Measurements from ENCODE around the gene NFE2.
"Not testable (repeated sequence)": the region's sequence is repeated elsewhere in the genome, so short reads cannot be mapped to it uniquely, and the experiment has no call there.

NFE2 gene

GRCh38 chr12:54300732-54301427 is at the start of gene NFE2:
TSS of gene NFE2 (minus strand) at chr12:54301015. CDS start at chr12:54295248, 5,767 bp downstream.
- peak; percentile 44 for DNase-seq

- DNase-seq, result no peak
These were observed 48.9 kb upstream of the NFE2 start for GRCh38 chr12:54349679-54350078.

GRCh38 chr12:54349036-54349435 is 48.2 kb upstream of the NFE2 start:
- DNase-seq, result no peak

- DNase-seq, result no peak
These were observed 40.8 kb upstream of the NFE2 start for GRCh38 chr12:54341378-54342300.

DNA sequence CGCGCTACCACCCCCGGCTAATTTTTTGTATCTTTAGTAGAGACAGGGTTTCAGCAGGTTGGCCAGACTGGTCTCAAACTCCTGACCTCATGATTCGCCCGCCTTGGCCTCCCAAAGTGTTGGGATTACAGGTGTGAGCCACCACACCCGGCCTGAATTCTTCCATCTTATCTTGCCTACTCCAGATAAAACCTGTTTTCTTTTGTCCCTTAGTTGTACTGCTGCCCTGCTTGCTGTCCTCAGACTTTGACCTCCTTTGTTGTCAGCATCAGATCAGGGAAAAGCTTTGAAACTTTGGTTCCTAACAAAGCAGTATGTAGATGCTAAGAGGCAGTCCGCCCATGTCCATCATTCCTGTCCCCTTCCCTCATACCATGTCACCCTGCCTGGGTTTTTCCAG is 40.0 kb upstream of the NFE2 start:
- no peak for DNase-seq

DNA sequence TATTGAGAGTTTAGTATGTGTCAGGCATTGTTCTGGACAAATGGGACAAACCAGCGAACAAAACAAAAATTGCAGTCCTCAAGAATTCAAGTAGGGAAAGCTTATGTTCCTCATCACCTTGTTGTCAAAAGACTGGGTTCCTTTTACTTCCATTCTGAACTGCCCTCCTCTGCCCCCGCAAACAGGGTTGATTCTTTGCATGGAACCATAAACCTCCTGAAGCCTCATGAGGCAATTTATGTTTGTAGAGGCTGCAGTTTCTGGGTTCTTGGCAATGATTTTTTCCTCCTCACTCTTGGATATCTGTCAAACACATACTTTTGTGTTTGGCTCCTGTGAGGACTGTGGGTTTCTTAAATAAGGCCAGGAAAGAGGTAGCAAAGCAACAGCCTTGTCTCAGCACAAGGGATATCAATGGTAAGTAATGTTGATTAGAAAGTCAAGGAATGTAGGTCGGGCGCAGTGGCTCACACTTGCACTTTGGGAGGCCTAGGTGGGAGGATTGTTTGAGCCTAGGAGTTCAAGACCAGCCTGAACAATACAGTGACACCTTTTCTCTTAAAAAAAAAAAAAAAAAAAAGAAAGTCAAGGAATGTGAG is 38.0 kb upstream of the NFE2 start:
- DNase-seq, result no peak

GRCh38 chr12:54337854-54338650 is 37.2 kb upstream of the NFE2 start:
- DNase-seq, result no peak

DNA sequence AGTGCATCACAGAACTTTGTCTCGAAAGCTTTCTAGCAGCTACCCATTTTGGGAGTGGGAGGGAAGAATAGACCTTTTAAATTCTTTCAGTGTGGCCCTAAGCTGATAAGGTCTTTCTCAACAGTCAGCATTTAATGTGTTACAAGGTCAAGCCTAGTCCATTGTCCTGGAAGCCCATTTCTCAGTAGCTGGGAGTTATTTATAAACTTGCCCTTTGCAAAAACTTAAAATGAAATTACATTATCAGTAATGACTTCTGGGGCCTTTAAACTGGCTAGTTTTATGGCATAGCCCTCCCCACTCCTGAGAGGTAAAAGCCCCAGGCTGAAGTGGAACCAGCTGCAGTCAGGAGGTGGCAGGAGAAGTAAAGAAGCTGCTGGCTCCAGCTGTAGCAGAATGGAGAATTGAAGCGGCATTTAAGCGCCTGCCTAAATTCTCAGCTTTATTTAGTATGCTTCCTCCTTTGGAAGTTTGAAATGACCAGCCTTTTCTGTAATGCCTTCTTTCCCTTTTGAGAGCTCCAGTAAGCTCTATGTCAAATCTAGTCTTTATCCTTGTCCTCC is 36.5 kb upstream of the NFE2 start:
- DNase-seq, result no peak

DNA sequence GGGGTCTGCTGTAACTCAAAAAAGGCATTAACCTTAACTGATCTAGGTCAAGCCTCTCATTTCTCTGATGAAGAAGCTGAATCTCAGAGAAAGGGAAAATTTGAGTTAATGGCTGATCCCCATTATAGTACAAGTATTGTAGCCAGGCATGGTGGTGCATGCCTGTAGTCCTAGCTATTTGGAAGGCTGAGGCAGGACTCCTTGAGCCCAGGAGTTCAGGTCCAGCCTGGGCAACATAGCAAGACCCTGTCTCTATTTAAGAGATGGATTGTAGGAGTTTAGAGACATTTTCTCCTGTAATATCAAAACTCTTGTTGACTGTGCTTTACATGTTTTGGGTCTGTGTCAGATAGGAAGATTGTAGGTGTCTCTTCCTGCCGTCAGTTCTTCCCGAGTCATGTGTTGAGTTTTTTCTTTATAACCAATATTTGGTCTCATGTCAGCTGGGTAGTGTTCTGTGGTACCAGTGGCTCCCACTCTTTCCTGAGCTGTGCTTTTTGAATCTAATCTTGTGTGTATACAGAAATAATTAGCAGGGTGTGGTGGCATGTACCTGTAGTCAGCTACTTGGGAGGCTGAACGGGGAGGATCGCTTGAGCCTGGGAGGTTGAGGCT is 32.7 kb upstream of the NFE2 start:
- DNase-seq, result no peak

- no peak for DNase-seq
These were observed 30.6 kb upstream of the NFE2 start for GRCh38 chr12:54331461-54331860.

- no peak for DNase-seq
These were observed 29.6 kb upstream of the NFE2 start for GRCh38 chr12:54330442-54330841.

DNA sequence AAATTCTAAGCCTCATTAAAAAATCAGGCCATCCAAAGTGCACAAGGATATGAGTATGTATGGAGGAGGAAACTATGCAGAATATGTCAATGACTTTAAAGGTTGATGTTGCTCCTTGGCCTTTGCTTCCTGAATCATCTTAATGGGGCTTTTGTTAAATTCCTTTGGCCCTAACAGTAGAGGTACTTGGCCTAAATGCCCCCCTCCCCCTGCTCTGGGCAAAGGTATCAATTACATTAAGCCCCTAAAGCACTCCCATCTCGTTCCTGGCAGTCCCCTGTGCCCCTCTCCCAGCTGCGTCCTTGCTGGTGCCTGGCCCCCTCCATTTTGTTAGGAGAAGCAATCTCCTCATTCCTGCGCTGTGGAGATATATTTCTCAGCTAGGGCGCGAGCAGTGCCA is 28.9 kb upstream of the NFE2 start:
- no peak for DNase-seq

DNA sequence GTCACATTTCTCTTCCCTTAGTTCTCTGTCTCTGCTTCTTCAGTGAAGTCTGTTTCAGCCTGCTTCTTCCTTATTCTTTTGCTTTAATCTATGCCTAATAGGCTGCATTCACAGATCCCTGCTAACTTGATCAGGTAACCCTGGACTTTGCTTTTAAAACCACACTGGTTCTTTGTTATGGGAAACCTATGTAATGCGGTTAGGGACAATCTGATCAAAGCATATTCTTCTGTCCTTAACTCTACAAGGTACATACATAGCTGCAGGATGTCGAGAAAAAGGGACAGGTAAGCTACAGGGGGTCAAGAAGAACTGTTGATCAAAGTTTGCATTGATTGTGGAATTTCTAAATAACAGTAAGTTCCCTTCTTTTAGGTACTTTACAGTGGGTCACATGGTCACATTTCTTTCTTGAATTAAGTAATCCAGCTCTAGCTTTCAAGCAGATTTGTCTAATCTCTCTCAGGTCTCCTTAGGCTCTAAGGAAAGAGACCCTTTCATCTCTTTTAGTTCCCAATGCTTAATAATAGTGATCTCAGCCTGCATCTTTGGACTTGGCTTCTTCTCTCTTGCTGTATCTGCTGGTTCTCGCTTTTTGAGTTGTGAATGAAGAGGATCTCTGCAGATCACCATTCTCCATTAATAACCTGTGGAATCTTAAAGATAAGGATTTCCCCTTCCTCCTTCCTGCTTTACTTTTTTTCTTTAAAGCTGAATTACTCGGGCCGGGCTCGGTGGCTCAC is 28.0 kb upstream of the NFE2 start:
- DNase-seq, result no peak

- not testable (repeated sequence) for DNase-seq
These were observed 24.8 kb upstream of the NFE2 start for GRCh38 chr12:54325442-54326109.

DNA sequence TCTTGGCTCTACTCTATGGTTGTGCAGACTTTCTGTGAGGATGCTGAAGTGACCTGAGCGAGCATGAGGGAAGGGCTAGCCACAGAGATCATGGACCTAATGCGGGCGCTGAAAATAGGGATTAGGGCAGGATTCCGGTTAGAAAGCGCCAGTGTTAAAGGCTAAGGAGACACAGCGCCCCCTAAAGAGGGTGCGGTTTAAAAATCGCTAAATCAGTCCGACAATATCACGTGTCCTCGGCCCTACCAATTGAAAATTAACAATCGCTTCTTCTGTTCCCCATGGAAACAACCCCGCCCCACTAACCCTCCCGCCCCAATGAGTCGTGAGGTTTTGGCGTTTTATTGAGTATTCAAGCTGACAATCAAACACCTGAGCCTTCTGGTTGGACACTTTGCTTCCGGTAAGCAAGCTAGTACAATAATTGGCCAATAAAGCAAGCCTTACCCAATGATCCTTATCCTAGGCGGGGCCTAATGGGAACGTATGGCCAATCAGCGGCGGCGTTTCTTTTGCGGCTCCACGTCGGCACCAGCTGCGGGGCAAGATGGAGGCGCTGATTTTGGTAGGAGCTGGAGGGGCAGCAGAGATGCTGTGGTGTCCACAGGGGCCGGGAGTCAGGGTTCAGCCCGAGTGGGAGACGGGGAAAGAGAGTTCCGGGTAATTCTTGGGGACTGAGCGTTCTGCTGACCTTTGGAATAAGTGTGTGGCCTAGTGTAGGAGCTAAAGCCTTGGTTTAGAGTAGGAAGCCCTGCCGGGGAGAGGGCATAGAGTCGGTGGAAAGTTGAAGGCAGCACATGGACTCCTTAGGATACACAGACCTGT is 24.0 kb upstream of the NFE2 start, which contains the start of gene COPZ1:
Gene COPZ1 (plus strand): TSS at position 515 of the 825 bp plus-strand sequence. CDS start 33 bp downstream, at position 548.
- DNase-seq, result peak; percentile 99

- no peak for DNase-seq
These were observed 20.5 kb upstream of the NFE2 start for GRCh38 chr12:54321363-54321762.

DNA sequence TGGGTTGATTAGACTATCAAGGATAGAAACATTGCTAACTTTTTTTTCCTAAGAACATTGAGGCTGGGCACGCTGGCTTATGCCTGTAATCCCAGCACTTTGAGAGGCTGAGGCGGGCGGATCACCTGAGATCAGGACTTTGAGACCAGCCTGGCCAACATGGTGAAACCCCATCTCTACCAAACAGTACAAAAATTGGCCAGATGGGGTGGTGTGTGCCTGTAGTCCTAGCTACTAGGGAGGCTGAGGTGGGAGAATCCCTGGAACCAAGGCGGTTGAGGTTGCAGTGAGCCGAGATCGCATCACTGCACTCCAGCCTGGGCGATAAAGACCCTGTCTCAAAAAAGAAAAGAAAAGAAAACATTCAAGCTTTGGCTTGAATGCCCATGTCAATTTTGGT is 11.5 kb upstream of the NFE2 start:
- not testable (repeated sequence) for DNase-seq

GRCh38 chr12:54311051-54311450 is 10.2 kb upstream of the NFE2 start:
- DNase-seq, result no peak

GRCh38 chr12:54306925-54307741 is 6.3 kb upstream of the NFE2 start:
- no peak for DNase-seq
